NCI-H128 (cell line): Measurements from ENCODE around the gene AKT2.

Source experiments
- DNase-seq: peaks from one replicate; lab custom pipeline; 2025; ENCODE audit not compliant: unreplicated experiment; lab: John Stamatoyannopoulos, UW

AKT2 gene

DNA sequence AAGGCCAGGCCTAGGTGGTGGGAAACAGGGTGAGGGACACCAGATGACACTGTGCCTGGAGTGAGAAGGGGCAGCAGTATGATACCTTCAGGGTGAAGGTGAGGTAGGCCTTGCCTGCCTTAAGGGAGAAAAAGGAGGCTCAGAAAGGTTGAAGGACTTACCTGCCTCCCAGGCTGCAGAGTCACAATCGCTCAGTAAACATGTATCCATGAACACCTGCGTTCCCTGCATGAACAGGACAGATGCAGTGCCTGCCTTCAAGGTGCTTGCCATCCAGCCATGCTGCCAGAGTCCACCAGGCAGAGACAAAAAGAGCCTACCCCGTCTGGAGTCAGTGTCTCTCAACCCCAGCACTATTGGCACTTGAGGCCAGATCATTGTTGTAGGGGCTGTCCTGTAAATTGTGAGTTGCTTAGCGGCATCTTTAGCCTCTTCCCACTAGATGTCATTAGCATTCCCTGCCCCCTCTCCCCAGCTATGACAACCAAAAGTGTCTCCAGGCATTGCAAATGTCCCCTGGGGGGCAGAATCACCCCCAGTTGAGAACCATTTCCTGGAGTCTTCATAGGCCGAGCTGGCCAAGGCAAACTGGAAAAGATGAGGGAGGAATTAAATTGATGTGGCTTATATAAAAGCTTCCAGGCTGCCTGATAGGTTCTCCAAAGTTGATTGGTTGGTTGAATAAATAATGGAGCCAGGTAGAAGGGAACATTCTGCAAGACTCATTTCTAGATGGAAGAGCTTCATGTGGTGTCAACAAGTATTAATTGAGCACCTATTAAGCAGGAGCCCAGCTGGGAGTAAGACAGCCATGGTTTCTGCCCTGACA is 92.2 kb downstream of the AKT2 start:
- DNase-seq = no peak

DNA sequence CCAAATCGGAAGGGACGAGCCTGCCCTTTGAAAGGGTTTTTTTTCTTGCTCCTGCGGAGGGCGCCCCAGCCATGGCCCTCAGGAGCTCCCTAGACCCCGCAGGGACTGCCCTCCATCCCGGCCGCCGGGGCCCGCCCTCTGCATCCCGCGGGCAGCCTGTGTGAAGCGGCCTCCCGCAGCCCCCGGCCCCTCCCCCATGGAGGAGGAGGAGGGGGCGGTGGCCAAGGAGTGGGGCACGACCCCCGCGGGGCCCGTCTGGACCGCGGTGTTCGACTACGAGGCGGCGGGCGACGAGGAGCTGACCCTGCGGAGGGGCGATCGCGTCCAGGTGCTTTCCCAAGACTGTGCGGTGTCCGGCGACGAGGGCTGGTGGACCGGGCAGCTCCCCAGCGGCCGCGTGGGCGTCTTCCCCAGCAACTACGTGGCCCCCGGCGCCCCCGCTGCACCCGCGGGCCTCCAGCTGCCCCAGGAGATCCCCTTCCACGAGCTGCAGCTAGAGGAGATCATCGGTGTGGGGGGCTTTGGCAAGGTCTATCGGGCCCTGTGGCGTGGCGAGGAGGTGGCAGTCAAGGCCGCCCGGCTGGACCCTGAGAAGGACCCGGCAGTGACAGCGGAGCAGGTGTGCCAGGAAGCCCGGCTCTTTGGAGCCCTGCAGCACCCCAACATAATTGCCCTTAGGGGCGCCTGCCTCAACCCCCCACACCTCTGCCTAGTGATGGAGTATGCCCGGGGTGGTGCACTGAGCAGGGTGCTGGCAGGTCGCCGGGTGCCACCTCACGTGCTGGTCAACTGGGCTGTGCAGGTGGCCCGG is 93.1 kb downstream of the AKT2 start:
- DNase-seq = peak; percentile 7

DNA sequence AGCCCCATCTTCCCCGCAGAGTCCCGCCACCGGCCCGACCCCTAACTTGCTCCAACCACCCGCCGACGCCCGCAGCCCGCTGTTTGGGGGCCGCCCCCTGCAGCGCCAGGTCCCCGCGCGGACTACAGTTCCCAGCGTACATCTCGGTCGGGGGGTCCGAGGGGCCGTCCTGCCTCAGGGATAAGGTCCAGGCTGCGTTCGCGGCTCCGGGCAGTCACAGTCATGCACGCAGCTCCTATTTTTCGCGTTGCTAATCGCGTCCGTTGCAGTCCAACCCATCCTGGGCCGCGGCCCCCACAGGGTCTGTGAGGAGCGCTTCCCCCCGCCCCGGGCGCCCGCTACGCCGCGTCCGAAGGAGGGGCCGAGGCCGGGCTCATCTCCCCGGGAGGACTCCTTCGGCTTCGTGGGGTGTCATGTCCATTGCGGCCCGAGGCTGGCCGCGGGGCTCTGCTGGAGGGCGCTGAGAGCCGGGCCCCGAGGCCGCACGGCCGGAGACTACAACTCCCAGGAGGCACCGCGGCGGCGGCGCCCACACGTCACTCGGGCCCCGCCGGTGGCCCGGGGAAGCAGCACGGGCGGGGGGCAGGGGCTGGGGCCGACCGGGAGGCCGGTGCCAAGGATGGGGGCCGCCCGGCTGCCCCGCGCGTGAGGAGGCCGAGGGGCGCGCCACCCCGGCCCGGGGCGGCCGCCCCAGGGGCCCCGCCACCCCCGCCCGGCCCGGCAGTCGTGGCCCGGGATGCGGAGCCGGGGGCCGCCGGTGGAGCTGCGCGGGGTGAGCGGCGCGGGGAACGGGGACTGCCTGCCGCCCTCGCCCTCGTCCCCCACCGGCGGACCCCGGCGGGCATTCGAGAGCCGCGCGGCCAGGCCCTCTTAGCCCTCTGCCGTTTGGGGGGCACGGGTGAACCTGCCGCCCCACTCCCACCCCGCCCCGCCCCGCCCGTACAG is 94.0 kb downstream of the AKT2 start, which contains the start of gene MAP3K10:
TSS of gene MAP3K10 (plus strand) at position 536 of the 945 bp plus-strand sequence. CDS start 606 bp downstream, outside the sequence.
- peak; percentile 1 for DNase-seq

DNA sequence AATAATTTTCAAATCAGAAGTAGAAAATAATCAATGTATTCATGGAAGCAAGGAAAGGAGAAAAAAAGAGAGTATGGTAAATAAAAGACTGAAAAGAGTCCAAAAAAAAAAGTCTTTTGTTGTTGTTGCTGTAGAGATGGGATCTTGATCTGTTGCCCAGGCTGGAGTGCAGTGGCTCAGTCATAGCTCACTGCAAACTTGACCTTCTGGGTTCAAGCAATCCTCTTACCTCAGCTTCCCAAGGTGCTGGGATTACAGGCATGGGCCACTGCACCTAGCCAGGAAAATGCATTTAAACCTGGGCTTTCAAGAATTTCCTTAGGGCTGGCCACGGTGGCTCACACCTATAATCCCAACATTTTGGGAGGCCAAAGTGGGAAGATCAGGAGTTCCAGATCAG is 100.9 kb downstream of the AKT2 start:
- no peak for DNase-seq
